Adipocyte (in vitro differentiated cells): ENCODE measurements around the gene TUBB4B.

Experiments used
- DNase-seq: peaks from one replicate; pipeline ENCODE4 v3.0.0-alpha.2; 2015; ENCODE audit warnings: low read depth
- H3K27me3 ChIP-seq: replicated peaks from 2 replicates; pipeline ENCODE4 v1.7.0; 2013; ENCODE audit warnings: mild to moderate bottlenecking, low read length, moderate library complexity; ENCODE audit not compliant: control insufficient read depth, insufficient read depth
- H3K36me3 ChIP-seq: 2 replicates; pipeline ENCODE4 v1.7.0; 2013; ENCODE audit warnings: low read length, mild to moderate bottlenecking, moderate library complexity; ENCODE audit not compliant: control insufficient read depth, insufficient read depth, severe bottlenecking
- H3K4me1 ChIP-seq: 2 replicates; pipeline ENCODE4 v1.7.0; 2013; ENCODE audit warnings: mild to moderate bottlenecking, low read length, moderate library complexity; ENCODE audit not compliant: control insufficient read depth, insufficient read depth
- H3K4me3 ChIP-seq: 2 replicates; pipeline ENCODE4 v1.7.0; 2013; ENCODE audit warnings: mild to moderate bottlenecking, low read length, moderate library complexity
- H3K9ac ChIP-seq: 2 replicates; pipeline ENCODE4 v1.7.0; 2013; ENCODE audit warnings: mild to moderate bottlenecking, low read length, moderate library complexity
- H3K9me3 ChIP-seq: 2 replicates; pipeline ENCODE4 v1.7.0; 2013; ENCODE audit warnings: mild to moderate bottlenecking, low read length, moderate library complexity; ENCODE audit not compliant: control insufficient read depth

Gene TUBB4B

DNA sequence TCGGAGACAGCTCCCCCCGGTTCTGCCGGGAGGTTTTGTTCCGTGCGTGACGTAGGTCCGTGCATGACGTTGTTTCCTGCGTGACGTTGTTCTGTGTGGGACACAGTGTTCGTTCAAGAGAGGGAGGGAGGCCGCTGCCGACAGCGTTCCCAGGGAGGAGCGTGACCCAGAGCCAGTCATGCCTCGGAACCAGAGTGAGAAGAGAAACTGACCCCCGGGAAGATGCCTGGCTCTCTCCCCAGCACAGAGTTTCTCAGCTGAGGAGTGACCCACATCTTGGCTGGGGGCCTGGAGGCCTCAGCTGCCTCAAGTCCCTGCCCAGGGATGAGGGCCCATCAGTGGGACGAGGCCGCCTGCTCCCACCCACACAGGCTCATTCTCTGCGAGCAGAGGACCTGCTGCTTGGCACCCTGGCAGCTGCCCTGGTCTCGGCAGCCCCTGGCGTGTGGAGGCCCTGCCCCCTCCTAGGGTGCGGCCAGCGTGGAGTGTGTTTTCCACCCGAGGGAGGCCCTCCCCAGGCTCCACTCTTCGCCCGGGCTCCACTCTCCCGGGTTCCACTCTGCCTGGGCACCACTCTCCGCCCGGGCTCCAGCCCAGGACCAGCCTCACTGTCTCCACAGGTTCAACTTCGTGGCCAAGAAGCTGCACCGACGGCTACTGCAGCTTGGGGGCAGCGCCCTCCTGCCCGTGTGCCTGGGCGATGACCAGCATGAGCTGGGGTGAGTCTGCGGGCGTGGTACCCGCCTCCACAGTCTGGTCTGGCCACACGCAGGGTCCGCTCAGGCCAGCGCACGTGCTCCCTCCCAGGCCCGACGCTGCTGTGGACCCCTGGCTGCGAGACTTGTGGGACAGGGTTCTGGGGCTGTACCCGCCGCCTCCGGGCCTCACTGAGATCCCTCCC is 27.7 kb upstream of the TUBB4B start:
- no peak for DNase-seq
- Histone ChIP-seq H3K4me3 (no peak overlapping the region), H3K9ac (no peak overlapping the region), H3K36me3 (peaks cover 13% of the 10 kb centered on the region), H3K4me1 (peaks cover 15% of the 10 kb centered on the region), H3K27me3 (no peaks in the 10 kb centered on the region), H3K9me3 (no peaks in the 10 kb centered on the region)

DNA sequence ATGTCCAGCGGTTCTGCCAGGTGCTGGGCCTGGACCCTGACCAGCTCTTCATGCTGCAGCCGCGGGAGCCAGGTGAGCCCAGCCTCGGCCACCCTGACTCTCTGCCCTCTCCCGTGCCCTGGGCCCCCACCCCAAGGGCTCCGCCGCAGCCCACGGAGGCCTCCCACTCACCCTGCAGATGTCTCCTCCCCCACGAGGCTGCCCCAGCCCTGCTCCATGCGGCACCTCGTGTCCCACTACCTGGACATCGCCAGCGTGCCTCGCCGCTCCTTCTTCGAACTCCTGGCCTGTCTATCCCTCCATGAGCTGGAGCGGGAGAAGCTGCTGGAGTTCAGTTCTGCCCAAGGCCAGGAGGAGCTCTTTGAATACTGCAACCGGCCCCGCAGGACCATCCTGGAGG is 26.5 kb upstream of the TUBB4B start:
- no peaks in the 10 kb centered on the region for H3K9me3 ChIP-seq
- no peak overlapping the region for H3K9ac ChIP-seq

DNA sequence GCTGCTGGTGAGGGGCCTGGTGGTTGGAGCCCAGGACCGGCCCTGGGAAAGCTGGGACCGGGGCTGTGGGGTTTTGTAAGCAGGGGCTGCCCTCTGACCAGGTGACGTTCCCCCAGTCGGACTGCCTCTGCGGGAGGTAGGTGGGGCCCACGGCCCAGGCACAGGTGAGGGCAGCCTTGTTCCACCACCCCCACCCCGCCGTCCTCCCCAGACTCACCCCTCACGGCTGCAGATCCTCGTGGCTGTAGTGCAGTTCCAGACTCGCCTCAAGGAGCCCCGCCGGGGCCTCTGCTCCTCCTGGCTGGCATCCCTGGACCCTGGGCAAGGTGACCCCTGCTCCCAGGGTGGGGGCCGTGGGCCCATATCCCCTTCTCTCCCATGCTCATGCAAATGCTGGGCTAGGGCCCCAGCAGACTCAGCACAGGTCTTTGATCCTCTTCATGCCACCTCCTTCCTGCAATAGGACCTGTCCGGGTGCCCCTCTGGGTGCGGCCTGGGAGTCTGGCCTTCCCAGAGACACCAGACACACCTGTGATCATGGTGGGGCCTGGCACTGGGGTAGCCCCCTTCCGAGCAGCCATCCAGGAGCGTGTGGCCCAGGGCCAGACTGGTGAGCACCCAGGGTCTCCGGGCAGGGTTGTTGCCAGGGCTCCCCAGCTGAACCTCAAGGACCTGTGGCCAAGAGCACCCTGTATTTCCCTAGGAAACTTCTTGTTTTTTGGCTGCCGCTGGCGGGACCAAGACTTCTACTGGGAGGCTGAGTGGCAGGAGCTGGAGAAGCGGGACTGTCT is 25.7 kb upstream of the TUBB4B start:
- Histone ChIP-seq H3K9ac (no peak overlapping the region), H3K9me3 (no peaks in the 10 kb centered on the region), H3K36me3 (peaks cover 9% of the 10 kb centered on the region), H3K4me1 (peaks cover 23% of the 10 kb centered on the region), H3K27me3 (no peaks in the 10 kb centered on the region), H3K4me3 (no peak overlapping the region)
- no peak for DNase-seq

More for the DNA sequence above, 26.5 kb upstream of the TUBB4B start:
- H3K27me3 ChIP-seq: no peaks in the 10 kb centered on the region
- H3K36me3 ChIP-seq: peaks cover 9% of the 10 kb centered on the region
- no peak overlapping the region for H3K4me3 ChIP-seq
- H3K4me1 ChIP-seq: peaks cover 23% of the 10 kb centered on the region
- no peak for DNase-seq

DNA sequence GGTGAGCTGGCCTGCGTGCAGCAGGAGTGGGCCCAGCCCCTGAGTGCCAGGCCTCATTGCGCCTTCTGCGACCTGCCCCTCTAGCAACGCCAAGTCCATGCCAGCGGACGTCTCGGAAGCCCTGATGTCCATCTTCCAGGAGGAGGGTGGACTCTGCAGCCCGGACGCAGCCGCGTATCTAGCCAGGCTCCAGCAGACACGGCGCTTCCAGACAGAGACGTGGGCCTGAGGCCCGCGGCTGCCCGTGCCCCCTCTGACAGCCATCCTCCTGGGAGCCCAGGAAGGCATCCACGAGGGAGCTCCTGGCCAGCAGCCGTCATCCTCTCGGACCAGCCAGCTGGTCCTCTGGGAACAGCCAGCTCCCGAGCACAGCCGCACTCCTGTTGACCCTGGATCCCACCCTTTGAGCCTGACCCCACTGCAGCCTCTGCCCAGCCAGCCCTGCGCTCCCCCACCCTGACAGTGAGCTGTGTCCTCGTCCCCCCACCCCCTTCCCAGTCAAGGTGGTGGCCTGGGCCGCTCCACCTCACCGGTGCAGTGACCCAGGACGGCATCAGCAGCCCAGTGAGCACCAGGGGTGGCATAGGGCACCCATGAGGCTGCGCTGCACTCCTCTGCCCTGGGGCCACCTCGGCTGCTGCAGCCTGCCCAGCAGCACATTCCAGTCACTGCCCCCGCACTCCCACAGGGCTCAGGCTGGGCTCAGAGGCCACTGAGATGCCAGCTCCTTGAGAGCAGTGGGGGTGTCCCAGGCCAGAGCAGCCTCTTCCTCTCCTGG is 24.7 kb upstream of the TUBB4B start:
- Histone ChIP-seq H3K9me3 (no peaks in the 10 kb centered on the region), H3K9ac (no peak overlapping the region), H3K4me1 (peaks cover 23% of the 10 kb centered on the region), H3K36me3 (peaks cover 9% of the 10 kb centered on the region), H3K4me3 (no peak overlapping the region), H3K27me3 (no peaks in the 10 kb centered on the region)
- no peak for DNase-seq

DNA sequence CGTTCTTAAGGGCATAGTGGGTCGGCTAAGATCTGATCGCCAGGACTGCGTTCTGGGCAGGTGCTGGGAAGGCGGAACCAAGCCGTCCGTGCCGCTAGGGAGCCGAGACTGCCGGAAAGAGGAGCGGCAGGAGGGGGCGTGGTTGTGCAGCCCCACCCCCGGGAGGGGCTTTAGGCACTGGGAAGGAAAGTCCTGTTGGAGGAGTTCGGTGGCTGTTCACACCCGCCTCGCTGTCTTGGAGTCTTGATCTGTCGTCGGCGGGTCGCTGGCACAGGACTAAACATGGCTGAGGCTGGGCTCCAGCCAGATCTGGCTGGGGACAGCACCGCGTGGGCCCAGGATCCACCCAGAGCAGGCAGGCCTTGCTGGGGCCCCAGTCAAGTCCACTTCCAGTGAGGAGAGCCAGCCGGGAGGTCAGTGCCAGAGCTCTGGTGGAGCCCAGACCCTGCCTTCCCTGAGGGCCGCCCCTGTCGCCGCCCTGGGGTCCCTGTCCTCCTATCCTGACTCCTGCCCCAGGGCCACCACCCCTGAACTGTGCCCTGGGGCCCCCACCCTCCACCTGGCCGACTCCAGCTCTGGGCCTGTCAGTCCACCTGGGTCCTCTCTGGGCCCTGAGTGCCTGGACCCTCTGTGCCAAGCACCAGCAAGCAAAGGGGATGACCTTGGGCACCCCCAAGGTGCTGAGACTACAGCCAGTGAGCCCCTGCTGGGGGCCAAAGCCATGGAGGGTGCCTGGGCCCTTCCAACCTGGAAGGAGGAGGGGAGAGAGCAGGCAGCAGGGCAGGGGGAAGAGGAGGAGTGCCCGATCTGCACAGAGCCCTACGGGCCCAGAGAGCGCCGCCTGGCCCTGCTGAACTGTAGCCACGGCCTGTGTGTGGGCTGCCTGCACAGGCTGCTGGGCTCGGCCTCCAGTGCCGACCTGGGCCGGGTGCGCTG is 23.5 kb upstream of the TUBB4B start:
- Histone ChIP-seq H3K4me1 (peaks cover 23% of the 10 kb centered on the region), H3K4me3 (peak overlapping the region; percentile 49), H3K9ac (peak overlapping the region; percentile 51), H3K27me3 (no peaks in the 10 kb centered on the region), H3K9me3 (no peaks in the 10 kb centered on the region), H3K36me3 (peaks cover 9% of the 10 kb centered on the region)
- DNase-seq: no peak

DNA sequence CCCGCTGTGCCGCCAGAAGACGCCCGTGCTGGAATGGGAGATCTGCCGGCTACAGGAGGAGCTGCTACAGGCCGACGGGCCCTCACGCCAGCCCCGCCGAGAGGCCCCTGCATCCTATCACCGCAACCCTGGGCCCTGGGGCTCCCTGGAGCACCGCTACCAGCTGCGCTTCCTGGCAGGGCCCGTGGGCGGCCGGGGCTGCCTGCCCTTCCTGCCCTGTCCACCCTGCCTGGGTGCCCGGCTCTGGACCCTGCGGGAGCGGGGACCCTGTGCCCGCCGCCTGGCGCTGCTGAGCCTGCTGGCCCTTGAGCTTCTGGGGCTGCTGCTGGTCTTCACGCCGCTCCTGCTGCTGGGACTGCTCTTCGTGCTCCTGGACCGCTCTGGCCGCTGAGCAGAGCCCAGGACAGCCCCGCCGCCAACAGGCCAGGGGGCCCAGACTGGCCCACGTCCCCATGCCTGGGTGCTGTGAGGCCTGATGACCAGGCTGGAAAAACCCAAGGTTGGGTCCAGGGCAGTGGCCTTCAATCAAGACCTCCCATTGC is 22.8 kb upstream of the TUBB4B start:
- H3K9ac ChIP-seq: peak overlapping the region; percentile 51
- H3K36me3 ChIP-seq: peaks cover 9% of the 10 kb centered on the region
- no peak for DNase-seq
- peaks cover 28% of the 10 kb centered on the region for H3K4me1 ChIP-seq
- H3K4me3 ChIP-seq: no peak overlapping the region
- no peaks in the 10 kb centered on the region for H3K27me3 ChIP-seq
- H3K9me3 ChIP-seq: no peaks in the 10 kb centered on the region

DNA sequence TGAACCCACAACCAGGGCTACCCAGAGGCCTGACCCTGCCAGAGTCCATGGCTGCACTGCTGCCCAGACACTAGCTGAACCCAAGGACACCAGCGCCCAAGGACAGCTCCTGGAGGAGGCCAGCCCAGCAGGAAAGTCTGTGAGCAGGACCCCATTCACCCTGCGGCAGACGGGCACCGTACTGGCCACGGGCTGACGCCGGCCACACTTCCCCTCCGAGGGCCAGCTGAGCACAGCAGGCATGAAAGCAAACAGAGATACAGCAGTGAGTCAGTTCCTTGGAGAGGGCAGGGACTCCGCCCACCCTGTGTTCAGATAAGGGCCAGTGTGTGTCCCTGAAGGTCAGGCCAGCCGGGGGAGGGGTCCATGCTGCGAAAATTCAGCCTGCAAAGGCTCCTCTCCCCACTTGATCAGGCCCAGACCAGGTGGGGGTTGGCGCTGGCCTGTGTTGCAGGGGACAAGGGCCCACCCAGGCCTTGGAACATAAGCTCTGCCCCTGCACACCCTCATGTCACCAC is 22.3 kb upstream of the TUBB4B start:
- H3K4me3 ChIP-seq: no peak overlapping the region
- H3K4me1 ChIP-seq: peaks cover 28% of the 10 kb centered on the region
- peak overlapping the region; percentile 38 for H3K9ac ChIP-seq
- DNase-seq: no peak
- no peaks in the 10 kb centered on the region for H3K27me3 ChIP-seq
- peaks cover 9% of the 10 kb centered on the region for H3K36me3 ChIP-seq
- no peaks in the 10 kb centered on the region for H3K9me3 ChIP-seq

DNA sequence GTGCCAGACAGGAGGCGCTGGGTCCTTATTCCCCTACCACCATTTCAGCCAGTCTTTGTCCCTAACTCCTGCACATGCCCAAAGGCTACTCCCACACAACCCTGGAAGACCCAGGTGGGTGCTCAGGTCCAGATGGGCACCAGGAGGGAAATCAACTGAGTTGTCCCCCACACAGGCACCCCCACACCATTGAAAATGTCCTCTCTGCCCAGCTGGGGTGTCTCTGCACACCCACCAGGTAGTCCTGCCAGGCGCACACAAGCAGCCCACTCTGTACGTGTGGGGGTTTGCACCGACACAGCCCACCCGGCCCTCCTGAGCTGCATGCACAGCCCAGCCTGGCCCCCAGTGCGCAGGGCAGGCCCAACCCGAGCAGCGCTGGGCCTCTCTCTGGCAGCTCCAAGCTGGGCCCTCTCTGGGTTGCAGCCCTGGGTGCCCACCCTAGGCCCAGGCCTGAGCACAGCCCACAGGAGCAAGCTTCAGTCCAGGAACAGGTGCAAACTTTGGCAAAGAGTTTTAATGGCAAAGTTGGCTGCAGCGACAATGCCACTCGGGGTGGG is 21.2 kb upstream of the TUBB4B start:
- H3K4me3 ChIP-seq: no peak overlapping the region

DNA sequence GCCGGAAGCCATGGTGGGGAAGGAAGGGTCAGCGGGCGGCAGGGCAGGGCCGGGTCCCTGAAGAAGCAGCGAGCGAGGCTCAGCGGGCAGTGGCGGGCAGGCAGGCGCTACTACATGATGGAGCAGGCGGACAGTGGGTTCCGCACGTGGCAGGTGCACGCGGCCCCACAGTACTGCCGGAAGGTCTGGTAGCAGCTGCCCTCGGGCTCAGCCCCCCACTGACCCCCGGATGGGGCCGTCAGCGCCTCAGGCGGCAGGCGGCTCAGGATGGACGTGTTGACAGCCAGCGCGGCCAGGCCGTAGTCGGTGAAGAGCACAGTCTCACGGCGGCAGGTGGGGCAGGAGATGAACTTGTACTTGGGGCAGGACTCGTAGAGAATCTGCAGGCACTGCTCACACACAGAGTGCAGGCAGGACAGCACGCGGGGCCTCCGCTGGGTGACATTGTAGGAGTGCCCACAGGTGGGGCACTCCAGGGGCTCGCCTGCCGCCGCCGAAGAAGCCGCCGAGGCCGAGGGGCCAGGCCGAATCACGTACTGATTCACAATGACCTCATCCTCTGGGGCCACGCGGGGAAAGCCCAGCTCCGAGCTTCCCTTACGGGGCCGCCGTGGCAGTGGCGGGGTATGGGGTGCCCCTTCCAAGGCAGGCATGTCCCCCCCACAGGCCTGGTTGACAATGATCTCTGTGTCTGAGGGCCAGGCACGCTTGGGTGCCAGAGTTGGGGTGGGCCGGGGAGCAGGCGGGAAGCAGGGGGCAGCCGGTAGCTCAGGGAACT is 20.6 kb upstream of the TUBB4B start:
- Histone ChIP-seq H3K27me3 (no peaks in the 10 kb centered on the region), H3K9me3 (no peaks in the 10 kb centered on the region)

More for the DNA sequence above, 21.2 kb upstream of the TUBB4B start:
- Histone ChIP-seq H3K36me3 (peaks cover 2% of the 10 kb centered on the region), H3K9ac (no peak overlapping the region), H3K4me1 (peaks cover 32% of the 10 kb centered on the region), H3K9me3 (no peaks in the 10 kb centered on the region), H3K27me3 (no peaks in the 10 kb centered on the region)
- DNase-seq: no peak

More for the DNA sequence above, 20.6 kb upstream of the TUBB4B start:
- peaks cover 32% of the 10 kb centered on the region for H3K4me1 ChIP-seq
- no peaks in the 10 kb centered on the region for H3K36me3 ChIP-seq
- DNase-seq: no peak
- no peak overlapping the region for H3K9ac ChIP-seq
- no peak overlapping the region for H3K4me3 ChIP-seq
